Endothelial cell (in vitro differentiated cells): Measurements from ENCODE around the gene CAPN8. TPM values are rescaled to one million over a fixed set of nuclear protein-coding genes. Genes with fewer than 3 reads are reported as not detected.

Experiments used
- DNase-seq: peaks from one replicate; pipeline ENCODE4 v3.0.0; 2021; ENCODE audit warnings: low spot score
- H3K27ac Mint-ChIP-seq: one replicate; pipeline ENCODE4 v1.8.0; 2021; ENCODE audit warnings: mixed read lengths, inconsistent platforms; ENCODE audit not compliant: unreplicated experiment
- H3K27me3 Mint-ChIP-seq: one replicate; pipeline ENCODE4 v1.8.0; 2021; ENCODE audit warnings: mild to moderate bottlenecking, moderate library complexity, mixed read lengths, inconsistent platforms; ENCODE audit not compliant: unreplicated experiment
- H3K36me3 Mint-ChIP-seq: one replicate; pipeline ENCODE4 v1.8.0; 2021; ENCODE audit warnings: mild to moderate bottlenecking, low read depth, mixed read lengths, inconsistent platforms; ENCODE audit not compliant: unreplicated experiment
- H3K4me1 Mint-ChIP-seq: one replicate; pipeline ENCODE4 v1.8.0; 2021; ENCODE audit warnings: mild to moderate bottlenecking, mixed read lengths, inconsistent platforms; ENCODE audit not compliant: unreplicated experiment
- H3K4me3 Mint-ChIP-seq: one replicate; pipeline ENCODE4 v1.8.0; 2021; ENCODE audit warnings: mild to moderate bottlenecking, mixed read lengths, inconsistent platforms; ENCODE audit not compliant: unreplicated experiment
- H3K9me3 Mint-ChIP-seq: one replicate; pipeline ENCODE4 v1.8.0; 2021; ENCODE audit warnings: mixed read lengths, inconsistent platforms; ENCODE audit not compliant: unreplicated experiment
- CTCF ChIP-seq: fragments of 200-600 bp; sonication (generic); IDR thresholded peaks from one replicate; pipeline ENCODE4 v1.5.0; 2021; ENCODE audit warnings: antibody characterized with exemption; ENCODE audit not compliant: unreplicated experiment
- total RNA-seq: library from RNA; stranded (reverse); fragmentation: NEBNext Ultra II Directional; extraction: Animal tissue kit (Norgen Biotek cat#: 25700); gene quantifications from one replicate; pipeline ENCODE4 v1.2.1, GENCODE V29; 2021; ENCODE audit not compliant: unreplicated experiment

Gene CAPN8
- total RNA-seq, 1 donor from 2014 or later = 0.13 TPM

- peaks cover 2% of the 10 kb centered on the region for H3K27me3 Mint-ChIP-seq
- no peaks in the 10 kb centered on the region for H3K9me3 Mint-ChIP-seq
- peak; percentile 76 for TF ChIP-seq CTCF
- no peak overlapping the region for H3K27ac Mint-ChIP-seq
- no peaks in the 10 kb centered on the region for H3K4me1 Mint-ChIP-seq
- no peaks in the 10 kb centered on the region for H3K36me3 Mint-ChIP-seq
- H3K4me3 Mint-ChIP-seq = no peak overlapping the region
- DNase-seq = peak; percentile 83
Measured at GRCh38 chr1:223556414-223557129, 108.9 kb downstream of the CAPN8 start.

- Mint-ChIP-seq H3K27me3 (peaks cover 2% of the 10 kb centered on the region), H3K27ac (no peak overlapping the region), H3K4me3 (no peak overlapping the region), H3K4me1 (peaks cover 2% of the 10 kb centered on the region), H3K9me3 (no peaks in the 10 kb centered on the region), H3K36me3 (no peaks in the 10 kb centered on the region)
- TF ChIP-seq CTCF = no peak
- no peak for DNase-seq
Measured at GRCh38 chr1:223553957-223554356, 111.5 kb downstream of the CAPN8 start.

- H3K27ac Mint-ChIP-seq = no peak overlapping the region
- peaks cover 2% of the 10 kb centered on the region for H3K27me3 Mint-ChIP-seq
- H3K9me3 Mint-ChIP-seq = no peaks in the 10 kb centered on the region
- peaks cover 2% of the 10 kb centered on the region for H3K4me1 Mint-ChIP-seq
- H3K36me3 Mint-ChIP-seq = no peaks in the 10 kb centered on the region
- TF ChIP-seq CTCF = no peak
- DNase-seq = no peak
- peak overlapping the region; percentile 19 for H3K4me3 Mint-ChIP-seq
Measured at GRCh38 chr1:223551610-223552009, 113.9 kb downstream of the CAPN8 start.

GRCh38 chr1:223549740-223550139 lies 115.8 kb downstream of the CAPN8 start:
- DNase-seq = no peak

More at GRCh38 chr1:223549740-223550139, 115.8 kb downstream of the CAPN8 start:
- H3K4me1 Mint-ChIP-seq = peaks cover 2% of the 10 kb centered on the region
- no peak for TF ChIP-seq CTCF
- no peaks in the 10 kb centered on the region for H3K9me3 Mint-ChIP-seq
- no peaks in the 10 kb centered on the region for H3K36me3 Mint-ChIP-seq
- H3K27me3 Mint-ChIP-seq = peaks cover 2% of the 10 kb centered on the region
- H3K4me3 Mint-ChIP-seq = no peak overlapping the region
- no peak overlapping the region for H3K27ac Mint-ChIP-seq
